Neuronal stem cell (in vitro differentiated cells): Measurements from ENCODE around the gene GRWD1.
"Not testable (repeated sequence)": the region's sequence is repeated elsewhere in the genome, so short reads cannot be mapped to it uniquely, and the experiment has no call there.

Experiments
- DNase-seq: peaks from one replicate; pipeline ENCODE4 v3.0.0-alpha.2; 2013; ENCODE audit warnings: low spot score
- H2AFZ ChIP-seq: one replicate; pipeline ENCODE4 v1.6.1; 2013; ENCODE audit warnings: mild to moderate bottlenecking, low read length, inconsistent platforms
- H2AK5ac ChIP-seq: 2 replicates; pipeline ENCODE4 v1.6.1; 2013; ENCODE audit warnings: low read depth, mild to moderate bottlenecking, inconsistent platforms, low read length, moderate library complexity, mixed read lengths
- H2BK120ac ChIP-seq: 2 replicates; pipeline ENCODE4 v1.6.1; 2013; ENCODE audit warnings: low read depth, mild to moderate bottlenecking, inconsistent platforms, low read length, moderate library complexity, mixed read lengths
- H2BK12ac ChIP-seq: one replicate; pipeline ENCODE4 v1.6.1; 2013; ENCODE audit warnings: low read length, inconsistent platforms
- H2BK15ac ChIP-seq: 2 replicates; pipeline ENCODE4 v1.6.1; 2013; ENCODE audit warnings: mild to moderate bottlenecking, low read length, inconsistent platforms, mixed read lengths
- H2BK5ac ChIP-seq: one replicate; pipeline ENCODE4 v1.6.1; 2013; ENCODE audit warnings: inconsistent platforms, mild to moderate bottlenecking, low read length, moderate library complexity
- H3K14ac ChIP-seq: one replicate; pipeline ENCODE4 v1.6.1; 2013; ENCODE audit warnings: low read length, inconsistent platforms
- H3K18ac ChIP-seq: 2 replicates; pipeline ENCODE4 v1.6.1; 2013; ENCODE audit warnings: low read length, inconsistent platforms
- H3K23ac ChIP-seq: 2 replicates; pipeline ENCODE4 v1.6.1; 2013; ENCODE audit warnings: low read depth, mild to moderate bottlenecking, mixed read lengths, low read length, inconsistent platforms; ENCODE audit not compliant: poor library complexity
- H3K27ac ChIP-seq: replicated peaks from 3 replicates; pipeline ENCODE4 v1.5.1; 2013; ENCODE audit warnings: low read length, inconsistent platforms
- H3K27me3 ChIP-seq, 3 experiments: 2 replicates each; pipeline ENCODE4 v1.6.1; 2013; ENCODE audit warnings: low read length in 3 of 3, mild to moderate bottlenecking in 2 of 3, inconsistent platforms in 1 of 3, low read depth in 1 of 3, mixed read lengths in 1 of 3, moderate library complexity in 1 of 3; ENCODE audit not compliant: control insufficient read depth in 3 of 3, insufficient read depth in 3 of 3
- H3K36me3 ChIP-seq, 2 donors: replicated peaks in 1 of 2; 2 replicates each; pipeline ENCODE4 v1.6.1; 2013; ENCODE audit warnings: low read length in 2 of 2; ENCODE audit not compliant: control insufficient read depth in 2 of 2, insufficient read depth in 2 of 2
- H3K4ac ChIP-seq: 2 replicates; pipeline ENCODE4 v1.6.1; 2013; ENCODE audit warnings: inconsistent platforms, mild to moderate bottlenecking, low read length, moderate library complexity
- H3K4me1 ChIP-seq, 2 donors: 1 replicate in 1 of 2; 2 replicates in 1 of 2; pipeline ENCODE4 v1.6.1; 2013; ENCODE audit warnings: low read length in 2 of 2, low read depth in 1 of 2; ENCODE audit not compliant: control insufficient read depth in 2 of 2, insufficient read depth in 1 of 2
- H3K4me2 ChIP-seq: one replicate; pipeline ENCODE4 v1.6.1; 2013; ENCODE audit warnings: mild to moderate bottlenecking, low read length, inconsistent platforms; ENCODE audit not compliant: insufficient read depth, poor library complexity, severe bottlenecking
- H3K4me3 ChIP-seq, 2 donors: 2 replicates each; pipeline ENCODE4 v1.5.1; 2013; ENCODE audit warnings: low read length in 2 of 2, mild to moderate bottlenecking in 2 of 2, inconsistent platforms in 1 of 2, moderate library complexity in 1 of 2
- H3K79me1 ChIP-seq: one replicate; pipeline ENCODE4 v1.6.1; 2013; ENCODE audit warnings: low read depth, mild to moderate bottlenecking, inconsistent platforms, low read length, moderate library complexity
- H3K9ac ChIP-seq: one replicate; pipeline ENCODE4 v1.6.1; 2013; ENCODE audit warnings: mild to moderate bottlenecking, low read depth, low read length, inconsistent platforms; ENCODE audit not compliant: poor library complexity
- H3K9me3 ChIP-seq, 2 donors: replicated peaks in 1 of 2; 2 replicates each; pipeline versions ENCODE3 to v1.6.1; 2013; ENCODE audit warnings: low read length in 2 of 2, mild to moderate bottlenecking in 2 of 2, inconsistent platforms in 1 of 2, low read depth in 1 of 2, mixed read lengths in 1 of 2, moderate library complexity in 1 of 2; ENCODE audit not compliant: control insufficient read depth in 2 of 2, insufficient read depth in 1 of 2
- H4K8ac ChIP-seq: one replicate; pipeline ENCODE4 v1.6.1; 2013; ENCODE audit warnings: low read depth, mild to moderate bottlenecking, inconsistent platforms, low read length, moderate library complexity
- H4K91ac ChIP-seq: one replicate; pipeline ENCODE4 v1.6.1; 2013; ENCODE audit warnings: low read length, low read depth, mild to moderate bottlenecking, inconsistent platforms; ENCODE audit not compliant: poor library complexity
- WGBS, 2 donors: extraction: QIAGEN DNeasy Blood & Tissue Kit; methylation state at CpG; one replicate each; pipeline ENCODE4 v1.1.7; 2013; ENCODE audit warnings: missing lambda C conversion rate in 2 of 2, mixed read lengths in 1 of 2; ENCODE audit not compliant: insufficient read length in 2 of 2, insufficient replicate concordance in 1 of 2; ENCODE audit errors: extremely low coverage in 2 of 2; 5-methylcytosine and 5-hydroxymethylcytosine counted together

The GRWD1 gene

GRCh38 chr19:48487948-48488347 lies 42.2 kb downstream of the GRWD1 start:
- no peak overlapping the region for H3K23ac ChIP-seq
- H3K4me1 ChIP-seq, result peaks cover 4 to 17% of the 10 kb centered on the region in 2 donors
- peaks cover 0 to 10% of the 10 kb centered on the region in 2 donors for H3K36me3 ChIP-seq
- no peak overlapping the region for H2BK15ac ChIP-seq
- no peak overlapping the region for H3K4ac ChIP-seq
- H2AFZ ChIP-seq, result no peak overlapping the region
- H3K79me1 ChIP-seq, result no peaks in the 10 kb centered on the region
- H3K9me3 ChIP-seq, result no peaks in the 10 kb centered on the region
- no CpG with 5 or more reads among the region's 8 CpGs for WGBS, 2 donors
- no peak overlapping the region for H3K18ac ChIP-seq
- H2BK5ac ChIP-seq, result no peak overlapping the region
- no peak overlapping the region for H2AK5ac ChIP-seq
- H2BK12ac ChIP-seq, result no peak overlapping the region
- no peak overlapping the region for H2BK120ac ChIP-seq
- no peak overlapping the region for H3K27ac ChIP-seq
- DNase-seq, result no peak
- peaks cover 0 to 29% (median 2%) of the 10 kb centered on the region in 3 experiments for H3K27me3 ChIP-seq
- no peak overlapping the region for H3K14ac ChIP-seq
- H4K91ac ChIP-seq, result no peak overlapping the region
- H3K4me2 ChIP-seq, result no peak overlapping the region
- no peak overlapping the region for H3K4me3 ChIP-seq
- no peak overlapping the region for H3K9ac ChIP-seq
- H4K8ac ChIP-seq, result no peak overlapping the region

GRCh38 chr19:48488478-48488877 lies 42.7 kb downstream of the GRWD1 start:
- not testable (repeated sequence) for H2BK15ac ChIP-seq, H2BK12ac ChIP-seq, H2AK5ac ChIP-seq, H3K79me1 ChIP-seq, H3K9ac ChIP-seq, H2BK5ac ChIP-seq, H3K4me3 ChIP-seq, H3K9me3 ChIP-seq, H3K23ac ChIP-seq, H3K4me2 ChIP-seq, H3K36me3 ChIP-seq, H2AFZ ChIP-seq, H2BK120ac ChIP-seq, H3K4ac ChIP-seq, H3K18ac ChIP-seq, H4K8ac ChIP-seq, H3K27ac ChIP-seq, DNase-seq, H4K91ac ChIP-seq
- no CpG with 5 or more reads among the region's 7 CpGs for WGBS, 2 donors
- Histone ChIP-seq H3K27me3 (peaks cover 0 to 31% (median 3%) of the 10 kb centered on the region in 3 experiments), H3K14ac (peak overlapping the region; percentile 31), H3K4me1 (peaks cover 4 to 17% of the 10 kb centered on the region in 2 donors)

GRCh38 chr19:48489608-48490216 lies 43.9 kb downstream of the GRWD1 start:
- Histone ChIP-seq H3K36me3 (no peaks in the 10 kb centered on the region), H2AK5ac (no peak overlapping the region), H3K23ac (no peak overlapping the region), H3K4me1 (peaks cover 4 to 23% of the 10 kb centered on the region in 2 donors), H3K79me1 (no peaks in the 10 kb centered on the region), H3K4me2 (no peak overlapping the region), H3K4me3 (no peak overlapping the region), H2BK12ac (no peak overlapping the region), H3K14ac (no peak overlapping the region), H4K8ac (no peak overlapping the region), H3K27ac (no peak overlapping the region), H2BK5ac (no peak overlapping the region), H3K4ac (no peak overlapping the region), H3K9me3 (no peaks in the 10 kb centered on the region), H4K91ac (no peak overlapping the region), H2BK15ac (no peak overlapping the region), H3K9ac (no peak overlapping the region), H2BK120ac (no peak overlapping the region), H2AFZ (no peak overlapping the region), H3K18ac (no peak overlapping the region), H3K27me3 (peaks cover 0 to 42% (median 13%) of the 10 kb centered on the region in 3 experiments)
- DNase-seq, result no peak
- WGBS, 2 donors, result no CpG with 5 or more reads among the region's 19 CpGs

GRCh38 chr19:48490981-48491792 lies 45.4 kb downstream of the GRWD1 start:
- no peaks in the 10 kb centered on the region for H3K9me3 ChIP-seq
- no peak overlapping the region for H4K91ac ChIP-seq
- no peak overlapping the region for H3K9ac ChIP-seq
- H3K4me2 ChIP-seq, result peak overlapping the region; percentile 75
- H3K23ac ChIP-seq, result peak overlapping the region; percentile 2
- H2BK5ac ChIP-seq, result no peak overlapping the region
- H3K27ac ChIP-seq, result peak overlapping the region; percentile 86
- no peak overlapping the region for H4K8ac ChIP-seq
- H2BK12ac ChIP-seq, result no peak overlapping the region
- no peak overlapping the region for H3K4ac ChIP-seq
- peak overlapping the region; percentile 7 for H2BK15ac ChIP-seq
- peak overlapping the region in 1 of 2 donors; percentile 72 for H3K4me3 ChIP-seq
- H2AFZ ChIP-seq, result peak overlapping the region; percentile 62
- no peaks in the 10 kb centered on the region for H3K36me3 ChIP-seq
- H3K27me3 ChIP-seq, result peaks cover 0 to 49% (median 14%) of the 10 kb centered on the region in 3 experiments
- H2BK120ac ChIP-seq, result no peak overlapping the region
- H3K14ac ChIP-seq, result no peak overlapping the region
- WGBS, 2 donors, result no CpG with 5 or more reads among the region's 50 CpGs
- peak overlapping the region; percentile 82 for H3K18ac ChIP-seq
- DNase-seq, result no peak
- no peaks in the 10 kb centered on the region for H3K79me1 ChIP-seq
- peak overlapping the region; percentile 68 for H2AK5ac ChIP-seq
- peaks cover 6 to 23% of the 10 kb centered on the region in 2 donors for H3K4me1 ChIP-seq
